ENCODE results near the gene GPC6.

GPC6 gene

DNA sequence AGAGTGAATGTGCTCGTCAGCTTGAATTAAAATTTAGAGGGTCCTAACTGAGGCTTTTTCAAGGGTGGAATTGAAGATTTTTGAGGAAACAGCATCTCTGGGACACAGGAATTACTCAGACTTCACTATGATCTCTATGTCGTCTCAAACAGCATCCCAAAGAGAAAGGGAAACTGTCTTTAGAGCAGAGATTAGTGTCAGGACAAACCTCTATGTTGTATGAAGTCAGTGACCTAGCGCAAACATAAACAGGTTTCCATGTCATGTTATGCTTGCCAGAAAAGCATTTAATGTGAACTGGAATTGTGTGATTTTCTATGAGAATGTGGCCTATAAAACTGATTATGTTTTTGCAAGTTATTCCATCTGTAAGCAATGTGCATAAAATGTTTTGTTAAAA, 573.7 kb downstream of the GPC6 start:
- H3K4me3 ChIP-seq (ENCODE audit: low read depth, low read length): no peak overlapping the region
- TF ChIP-seq, protein P1, sequence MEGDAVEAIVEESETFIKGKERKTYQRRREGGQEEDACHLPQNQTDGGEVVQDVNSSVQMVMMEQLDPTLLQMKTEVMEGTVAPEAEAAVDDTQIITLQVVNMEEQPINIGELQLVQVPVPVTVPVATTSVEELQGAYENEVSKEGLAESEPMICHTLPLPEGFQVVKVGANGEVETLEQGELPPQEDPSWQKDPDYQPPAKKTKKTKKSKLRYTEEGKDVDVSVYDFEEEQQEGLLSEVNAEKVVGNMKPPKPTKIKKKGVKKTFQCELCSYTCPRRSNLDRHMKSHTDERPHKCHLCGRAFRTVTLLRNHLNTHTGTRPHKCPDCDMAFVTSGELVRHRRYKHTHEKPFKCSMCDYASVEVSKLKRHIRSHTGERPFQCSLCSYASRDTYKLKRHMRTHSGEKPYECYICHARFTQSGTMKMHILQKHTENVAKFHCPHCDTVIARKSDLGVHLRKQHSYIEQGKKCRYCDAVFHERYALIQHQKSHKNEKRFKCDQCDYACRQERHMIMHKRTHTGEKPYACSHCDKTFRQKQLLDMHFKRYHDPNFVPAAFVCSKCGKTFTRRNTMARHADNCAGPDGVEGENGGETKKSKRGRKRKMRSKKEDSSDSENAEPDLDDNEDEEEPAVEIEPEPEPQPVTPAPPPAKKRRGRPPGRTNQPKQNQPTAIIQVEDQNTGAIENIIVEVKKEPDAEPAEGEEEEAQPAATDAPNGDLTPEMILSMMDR (IDR thresholded peaks at IDR 0.05; ENCODE audit: low read depth, low read length, missing control alignments): no peak

DNA sequence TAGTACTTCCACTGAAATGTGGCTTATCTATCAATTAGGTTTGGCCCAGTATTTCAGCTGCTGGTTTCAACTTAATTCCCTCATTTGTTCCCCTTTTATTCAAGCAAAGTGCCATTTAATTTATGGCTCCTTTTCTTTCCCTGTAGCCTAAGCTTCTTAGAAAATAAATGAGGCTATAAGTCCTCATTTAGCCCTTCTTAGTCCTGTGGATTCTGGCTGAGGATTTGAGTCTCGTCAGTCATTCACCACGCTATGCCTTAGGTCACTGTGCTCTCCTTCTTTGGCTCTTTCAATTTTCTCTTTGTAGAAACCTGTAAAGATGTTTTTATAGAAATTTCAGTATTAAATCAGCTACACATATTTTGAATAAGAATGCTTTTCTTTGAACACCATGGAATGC, 579.1 kb downstream of the GPC6 start:
- TF ChIP-seq, protein P1 (IDR thresholded peaks at IDR 0.05; ENCODE audit: low read depth, low read length, missing control alignments): no peak
- DNase-seq (ENCODE audit: low read depth): no peak
- H3K4me3 ChIP-seq (ENCODE audit: low read depth, low read length): no peak overlapping the region

More for the DNA sequence above, 573.7 kb downstream of the GPC6 start:
- DNase-seq (ENCODE audit: low read depth): no peak

DNA sequence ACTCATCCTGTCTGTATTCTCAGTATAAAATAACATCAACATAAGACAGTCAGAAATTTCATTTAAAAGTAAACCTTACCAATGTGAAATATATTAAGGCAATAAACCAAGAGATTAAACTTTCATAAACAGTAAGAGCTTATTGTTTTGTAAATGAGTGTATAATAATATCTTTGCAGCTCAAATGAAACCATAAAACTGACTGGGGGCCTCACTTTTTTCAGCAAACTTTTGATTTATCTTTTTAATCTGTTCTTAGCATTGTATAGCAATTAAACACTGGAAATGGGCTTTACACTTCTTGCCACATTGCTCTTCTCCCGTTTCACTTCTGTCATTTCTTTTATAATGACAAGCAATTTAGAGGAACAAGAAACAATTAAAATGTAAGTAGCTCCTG, 580.3 kb downstream of the GPC6 start:
- TF ChIP-seq, protein P1 (IDR thresholded peaks at IDR 0.05; ENCODE audit: low read depth, low read length, missing control alignments): no peak
- no peak for DNase-seq (ENCODE audit: low read depth)
- H3K4me3 ChIP-seq (ENCODE audit: low read depth, low read length): no peak overlapping the region

DNA sequence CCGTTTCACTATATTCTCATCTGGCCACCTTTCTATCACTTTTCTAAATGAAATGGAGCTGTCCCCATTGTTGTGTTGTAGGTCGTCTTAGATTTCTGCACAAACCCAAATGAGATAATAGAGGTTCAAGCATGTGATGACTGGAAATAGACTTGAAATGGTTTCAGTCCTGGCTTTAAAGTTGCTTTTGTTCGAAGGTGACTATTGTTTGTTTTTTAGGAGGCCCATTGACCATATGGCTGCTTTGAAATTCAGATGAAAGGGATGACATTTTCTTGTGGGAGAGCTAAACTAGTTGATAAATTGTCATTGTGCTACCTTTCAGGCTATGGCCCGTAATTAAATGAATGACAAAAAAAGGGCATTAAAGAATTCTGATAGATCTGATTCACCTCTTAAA, 583.7 kb downstream of the GPC6 start:
- H3K4me3 ChIP-seq (ENCODE audit: low read depth, low read length): no peak overlapping the region
- no peak for DNase-seq (ENCODE audit: low read depth)
- TF ChIP-seq, protein P1 (IDR thresholded peaks at IDR 0.05; ENCODE audit: low read depth, low read length, missing control alignments): no peak

DNA sequence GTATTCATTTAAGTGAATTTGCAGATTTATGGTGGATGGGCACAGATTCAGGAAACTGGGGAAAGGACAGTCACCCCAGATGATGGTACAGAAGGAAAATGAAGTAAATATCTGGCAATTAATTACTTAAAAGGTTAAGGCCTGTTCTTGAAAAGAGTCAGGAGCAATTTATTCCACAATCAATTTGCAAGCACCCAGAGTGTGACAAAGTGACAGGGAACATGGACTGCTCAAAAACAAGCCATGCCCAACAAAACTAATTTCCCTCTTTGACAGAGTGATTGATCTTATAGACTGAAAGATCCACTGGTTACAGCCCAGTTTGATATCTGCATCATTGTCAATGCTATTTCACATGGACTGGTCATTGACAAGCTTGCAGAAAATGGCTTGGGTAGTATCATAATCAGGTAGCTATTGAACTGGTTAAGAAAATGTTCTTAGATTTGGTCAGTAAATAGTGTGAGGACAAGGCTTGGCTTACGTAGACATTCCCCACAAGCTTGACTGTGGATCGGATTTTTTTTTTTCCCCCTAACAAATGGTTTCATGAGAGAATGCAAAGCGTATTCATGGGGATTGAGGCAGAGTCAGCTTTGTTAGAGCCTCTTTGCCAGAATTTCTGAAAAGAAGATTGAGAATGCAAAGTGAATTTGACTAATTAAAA, 584.6 kb downstream of the GPC6 start:
- DNase-seq (ENCODE audit: low read depth): no peak
- H3K4me3 ChIP-seq (ENCODE audit: low read depth, low read length): no peak overlapping the region
- TF ChIP-seq, protein P1 (IDR thresholded peaks at IDR 0.05; ENCODE audit: low read depth, low read length, missing control alignments): no peak

DNA sequence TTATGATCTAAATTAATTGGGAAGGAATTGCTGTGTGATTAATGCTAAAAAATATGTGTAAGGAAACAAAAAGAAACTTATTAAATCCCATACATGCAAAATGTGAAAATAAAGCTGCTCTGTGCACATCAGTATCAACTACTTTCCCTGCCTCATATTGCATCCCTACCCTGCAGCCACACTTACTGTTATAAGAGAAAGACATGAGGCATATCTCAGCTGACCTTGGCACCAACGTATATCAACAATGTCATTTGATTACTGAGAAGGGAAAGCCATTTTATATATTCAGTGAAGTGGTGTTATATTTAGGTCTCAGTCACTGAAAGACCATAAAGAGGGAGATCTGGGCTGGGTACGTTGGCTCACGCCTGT, 585.1 kb downstream of the GPC6 start:
- TF ChIP-seq, protein P1 (IDR thresholded peaks at IDR 0.05; ENCODE audit: low read depth, low read length, missing control alignments): no peak
- DNase-seq (ENCODE audit: low read depth): no peak
- H3K4me3 ChIP-seq (ENCODE audit: low read depth, low read length): no peak overlapping the region

DNA sequence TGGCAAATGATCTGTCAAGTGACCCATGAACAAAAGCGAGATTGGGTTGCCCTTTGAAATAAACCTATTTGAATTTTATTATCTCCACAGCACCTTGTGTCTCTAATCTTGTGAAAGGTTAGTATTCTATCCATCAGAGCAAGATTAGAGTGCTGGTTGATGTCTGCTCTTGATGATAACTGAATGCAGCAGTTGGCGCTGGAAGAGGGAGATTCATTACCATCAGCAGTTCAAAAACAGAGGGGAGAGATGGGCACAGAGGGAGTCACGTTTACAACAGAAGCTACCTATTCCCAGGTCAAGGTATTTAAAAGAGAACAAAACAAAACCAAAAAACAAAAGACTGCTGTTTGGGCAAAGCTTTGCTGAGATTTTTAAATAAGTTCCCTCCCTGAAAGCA, 588.1 kb downstream of the GPC6 start:
- no peak for DNase-seq (ENCODE audit: low read depth)
- TF ChIP-seq, protein P1 (IDR thresholded peaks at IDR 0.05; ENCODE audit: low read depth, low read length, missing control alignments): no peak
- H3K4me3 ChIP-seq (ENCODE audit: low read depth, low read length): no peak overlapping the region

All from GM12864 (cell line).